Measurements from ENCODE around the gene LRRC71.

The LRRC71 gene

GRCh38 chr1:156892190-156893047 lies 28.0 kb upstream of the LRRC71 start:
- peak; percentile 80 for DNase-seq

- no peak for DNase-seq
Observed at GRCh38 chr1:156893048-156893953, 27.1 kb upstream of the LRRC71 start, which contains the start of gene PEAR1. PEAR1 (plus strand) TSS chr1:156893718; CDS start chr1:156903927, 10,209 bp downstream.

GRCh38 chr1:156894001-156894400 lies 26.4 kb upstream of the LRRC71 start:
- DNase-seq: no peak

- DNase-seq: no peak
Observed at GRCh38 chr1:156894711-156895454, 25.5 kb upstream of the LRRC71 start.

GRCh38 chr1:156895455-156895812 lies 25.0 kb upstream of the LRRC71 start:
- no peak for DNase-seq

GRCh38 chr1:156895927-156896326 lies 24.5 kb upstream of the LRRC71 start:
- no peak for DNase-seq

GRCh38 chr1:156896490-156897033 lies 23.9 kb upstream of the LRRC71 start:
- no peak for DNase-seq

GRCh38 chr1:156897078-156897825 lies 23.2 kb upstream of the LRRC71 start:
- DNase-seq: no peak

- no peak for DNase-seq
Observed at GRCh38 chr1:156898161-156898566, 22.3 kb upstream of the LRRC71 start.

GRCh38 chr1:156898971-156899664 lies 21.3 kb upstream of the LRRC71 start:
- no peak for DNase-seq

- no peak for DNase-seq
Observed at GRCh38 chr1:156899956-156900718, 20.3 kb upstream of the LRRC71 start.

GRCh38 chr1:156900896-156901589 lies 19.4 kb upstream of the LRRC71 start:
- DNase-seq: no peak

GRCh38 chr1:156901590-156901900 lies 18.9 kb upstream of the LRRC71 start:
- no peak for DNase-seq

- no peak for DNase-seq
Observed at GRCh38 chr1:156901966-156902915, 18.2 kb upstream of the LRRC71 start.

GRCh38 chr1:156903328-156904091 lies 16.9 kb upstream of the LRRC71 start:
- DNase-seq: no peak

GRCh38 chr1:156904187-156904959 lies 16.1 kb upstream of the LRRC71 start:
- no peak for DNase-seq

GRCh38 chr1:156905176-156905575 lies 15.3 kb upstream of the LRRC71 start:
- DNase-seq: no peak
